ENCODE data around the gene HSBP1L1. TPM values are rescaled to one million over a fixed set of nuclear protein-coding genes. Genes with fewer than 3 reads are reported as not detected.
"Not testable (repeated sequence)": the region's sequence is repeated elsewhere in the genome, so short reads cannot be mapped to it uniquely, and the experiment has no call there.

Gene HSBP1L1
- total RNA-seq, 4 donors from 2014 or later, result 18.0 to 35.4 (median 29.7) TPM

DNA sequence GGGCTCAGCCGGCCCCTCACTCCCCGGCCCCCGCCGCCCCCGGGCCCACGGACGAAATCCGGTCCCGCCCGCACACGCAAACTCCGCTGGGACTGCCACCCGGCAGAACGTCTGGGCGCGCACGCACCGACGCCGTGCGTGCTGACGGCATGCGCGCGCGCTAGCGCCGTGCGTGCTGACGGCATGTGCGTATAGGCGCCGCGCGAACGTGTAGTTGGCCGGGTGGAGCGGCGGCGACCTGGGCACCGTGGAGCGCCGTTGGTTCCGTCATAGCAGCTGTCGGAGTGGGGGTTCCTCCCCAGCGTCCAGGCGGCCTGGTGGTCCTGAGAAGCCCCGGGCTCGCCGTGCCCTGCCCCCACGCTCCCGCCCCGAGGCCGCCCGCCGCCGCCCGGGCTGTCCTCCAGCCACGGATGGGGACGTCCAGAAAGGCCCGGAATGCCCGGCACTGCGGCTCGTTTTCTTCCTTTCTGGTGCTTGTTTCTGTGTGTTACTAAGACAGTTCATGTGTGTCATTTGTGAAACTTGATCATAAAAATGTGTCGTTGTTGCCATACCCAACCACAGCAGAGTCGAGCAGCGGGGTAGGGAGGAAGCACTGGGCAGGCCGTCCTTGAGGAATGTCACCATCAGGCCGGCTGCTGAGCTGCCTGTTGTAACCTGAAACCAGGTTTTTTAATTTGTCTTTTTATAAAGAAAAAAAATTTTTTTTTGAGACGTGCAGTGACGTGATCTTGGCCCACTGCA lies 24.2 kb downstream of the HSBP1L1 start, which contains the start of gene TXNL4A:
Gene TXNL4A, minus strand, starts transcription at position 113 of the 744 bp plus-strand sequence. CDS start 171 bp downstream, outside the sequence.
- peaks cover 0 to 37% (median 11%) of the 10 kb centered on the region in 4 donors for H3K4me1 ChIP-seq
- peak within 1 kb of the TSS; percentile 78 to 94 (median 84) for H3K4me3 ChIP-seq
- H3K9me3 ChIP-seq, result no peaks in the 10 kb centered on the region
- 1% methylated on average over 26 to 65 of the region's 71 CpGs for WGBS, 2 donors
- H3K27ac ChIP-seq, result peak within 1 kb of the TSS; percentile 85 to 98 (median 96)
- peak; percentile 65 to 69 for DNase-seq (ENCODE audit: low spot score in 2 of 2)
- no peaks in the 10 kb centered on the region for H3K27me3 ChIP-seq
- H3K36me3 ChIP-seq, result peaks cover 0 to 24% (median 0%) of the 10 kb centered on the region in 3 donors
- peak; percentile 80 to 86 for TF ChIP-seq POLR2A (IDR thresholded peaks at IDR 0.05)
- TF ChIP-seq EP300 (IDR thresholded peaks at IDR 0.05), result peak in 1 of 2 donors; percentile 90
- TF ChIP-seq, protein P1, sequence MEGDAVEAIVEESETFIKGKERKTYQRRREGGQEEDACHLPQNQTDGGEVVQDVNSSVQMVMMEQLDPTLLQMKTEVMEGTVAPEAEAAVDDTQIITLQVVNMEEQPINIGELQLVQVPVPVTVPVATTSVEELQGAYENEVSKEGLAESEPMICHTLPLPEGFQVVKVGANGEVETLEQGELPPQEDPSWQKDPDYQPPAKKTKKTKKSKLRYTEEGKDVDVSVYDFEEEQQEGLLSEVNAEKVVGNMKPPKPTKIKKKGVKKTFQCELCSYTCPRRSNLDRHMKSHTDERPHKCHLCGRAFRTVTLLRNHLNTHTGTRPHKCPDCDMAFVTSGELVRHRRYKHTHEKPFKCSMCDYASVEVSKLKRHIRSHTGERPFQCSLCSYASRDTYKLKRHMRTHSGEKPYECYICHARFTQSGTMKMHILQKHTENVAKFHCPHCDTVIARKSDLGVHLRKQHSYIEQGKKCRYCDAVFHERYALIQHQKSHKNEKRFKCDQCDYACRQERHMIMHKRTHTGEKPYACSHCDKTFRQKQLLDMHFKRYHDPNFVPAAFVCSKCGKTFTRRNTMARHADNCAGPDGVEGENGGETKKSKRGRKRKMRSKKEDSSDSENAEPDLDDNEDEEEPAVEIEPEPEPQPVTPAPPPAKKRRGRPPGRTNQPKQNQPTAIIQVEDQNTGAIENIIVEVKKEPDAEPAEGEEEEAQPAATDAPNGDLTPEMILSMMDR (IDR thresholded peaks at IDR 0.05), result no peak

DNA sequence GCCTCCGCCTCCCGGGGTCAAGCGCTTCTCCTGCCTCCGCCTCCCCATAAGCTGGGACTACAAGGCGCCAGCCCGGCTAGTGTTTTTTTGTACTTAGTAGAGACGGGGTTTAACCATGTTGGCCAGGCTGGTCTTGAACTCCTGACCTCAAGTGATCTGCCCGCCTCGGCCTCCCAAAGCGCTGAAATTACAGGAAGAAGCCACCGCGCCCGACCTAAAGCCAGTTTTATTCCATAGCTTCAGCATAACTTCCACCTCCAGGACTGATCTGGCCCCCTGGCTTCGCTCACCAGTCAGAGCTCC lies 24.7 kb downstream of the HSBP1L1 start:
- 43 to 56% methylated on average over 14 of the region's 14 CpGs for WGBS, 2 donors
- peaks cover 0 to 36% (median 11%) of the 10 kb centered on the region in 4 donors for H3K4me1 ChIP-seq
- H3K27ac ChIP-seq, result peak overlapping the region; percentile 85 to 98 (median 96)

DNA sequence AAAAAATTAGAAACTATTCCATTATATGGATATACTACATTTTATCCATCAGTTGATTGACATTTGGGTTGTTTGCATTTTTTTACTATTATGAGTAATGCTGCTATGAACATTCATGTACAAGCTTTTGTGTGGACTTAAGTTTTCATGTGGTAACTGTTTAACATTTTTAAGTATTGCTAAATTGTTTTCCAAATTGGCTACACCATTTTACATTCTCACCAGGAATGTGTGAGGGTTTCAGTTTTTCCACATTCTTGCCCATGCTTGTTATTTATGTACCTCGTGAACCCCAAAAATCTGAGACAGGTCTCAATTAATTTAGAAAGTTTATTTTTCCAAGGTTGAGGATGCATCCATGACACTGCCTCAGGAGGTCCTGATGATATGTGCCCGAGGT lies 27.1 kb downstream of the HSBP1L1 start:
- Histone ChIP-seq H3K4me3 (no peak overlapping the region), H3K27me3 (no peaks in the 10 kb centered on the region), H3K36me3 (no peaks in the 10 kb centered on the region), H3K9me3 (no peaks in the 10 kb centered on the region), H3K27ac (no peak overlapping the region), H3K4me1 (peaks cover 0 to 19% (median 10%) of the 10 kb centered on the region in 4 donors)
- DNase-seq (ENCODE audit: low spot score in 2 of 2), result no peak
- TF ChIP-seq, protein P1 (IDR thresholded peaks at IDR 0.05), result no peak
- TF ChIP-seq EP300 (IDR thresholded peaks at IDR 0.05) (no peak), POLR2A (IDR thresholded peaks at IDR 0.05) (no peak)
- 85% methylated on average over 2 of the region's 2 CpGs for WGBS, 2 donors

More for the DNA sequence above, 24.7 kb downstream of the HSBP1L1 start:
- TF ChIP-seq POLR2A (IDR thresholded peaks at IDR 0.05), result no peak
- no peak for TF ChIP-seq EP300 (IDR thresholded peaks at IDR 0.05)
- TF ChIP-seq, protein P1 (IDR thresholded peaks at IDR 0.05), result no peak
- no peaks in the 10 kb centered on the region for H3K9me3 ChIP-seq
- H3K27me3 ChIP-seq, result no peaks in the 10 kb centered on the region
- H3K36me3 ChIP-seq, result peaks cover 0 to 21% (median 0%) of the 10 kb centered on the region in 3 donors
- peak overlapping the region; percentile 78 to 94 (median 84) for H3K4me3 ChIP-seq
- no peak for DNase-seq (ENCODE audit: low spot score in 2 of 2)

DNA sequence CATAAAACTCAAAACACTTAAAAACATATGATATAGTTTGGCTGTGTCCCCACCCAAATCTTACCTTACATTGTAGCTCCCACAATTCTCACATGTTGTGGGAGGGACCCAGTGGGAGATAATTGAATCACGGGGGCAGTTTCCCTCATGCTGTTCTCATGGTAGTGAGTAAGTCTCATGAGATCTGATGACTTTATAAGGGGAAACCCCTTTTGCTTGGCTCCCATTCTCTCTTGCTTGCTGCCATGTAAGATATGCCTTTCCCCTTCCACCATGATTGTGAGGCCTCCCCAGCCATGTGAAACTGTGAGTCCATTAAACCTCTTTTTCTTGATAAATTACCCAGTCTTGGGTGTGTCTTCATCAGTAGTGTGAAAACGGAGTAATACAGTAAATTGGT lies 35.3 kb downstream of the HSBP1L1 start:
- H3K4me1 ChIP-seq; DNase-seq (ENCODE audit: low spot score in 2 of 2); H3K27me3 ChIP-seq; H3K4me3 ChIP-seq; H3K27ac ChIP-seq: not testable (repeated sequence)
- Histone ChIP-seq H3K36me3 (peaks cover 0 to 21% (median 0%) of the 10 kb centered on the region in 3 donors), H3K9me3 (peaks cover 0 to 55% (median 4%) of the 10 kb centered on the region in 4 donors)
- 80 to 85% methylated on average over 2 of the region's 2 CpGs for WGBS, 2 donors

DNA sequence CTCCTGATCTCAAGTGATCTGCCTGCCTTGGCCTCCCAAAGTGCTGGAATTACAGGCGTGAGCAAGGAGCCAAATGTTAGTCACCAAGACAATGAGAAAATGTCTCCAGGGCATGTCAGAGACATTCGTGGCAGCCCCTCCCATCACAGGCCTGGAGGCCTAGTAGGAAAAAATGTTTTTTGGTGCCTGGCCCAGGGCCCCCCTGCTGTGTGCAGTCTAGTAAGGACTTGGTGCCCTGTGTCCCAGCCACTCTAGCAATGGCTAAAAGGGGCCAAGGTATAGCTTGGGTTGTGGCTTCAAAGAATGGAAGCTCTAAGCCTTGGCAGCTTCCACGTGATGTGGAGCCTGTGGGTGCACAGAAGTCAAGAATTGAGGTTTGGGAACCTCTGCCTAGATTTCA lies 36.4 kb downstream of the HSBP1L1 start:
- TF ChIP-seq, protein P1 (IDR thresholded peaks at IDR 0.05), result no peak
- TF ChIP-seq POLR2A (IDR thresholded peaks at IDR 0.05) (no peak), EP300 (IDR thresholded peaks at IDR 0.05) (no peak)
- Histone ChIP-seq H3K4me1 (no peaks in the 10 kb centered on the region), H3K27ac (no peak overlapping the region), H3K36me3 (peaks cover 0 to 21% (median 0%) of the 10 kb centered on the region in 3 donors), H3K4me3 (no peak overlapping the region), H3K9me3 (peaks cover 0 to 67% (median 4%) of the 10 kb centered on the region in 4 donors), H3K27me3 (no peaks in the 10 kb centered on the region)
- DNase-seq (ENCODE audit: low spot score in 2 of 2), result no peak
- 78 to 90% methylated on average over 3 of the region's 3 CpGs for WGBS, 2 donors
